H9 (cell line): ENCODE data around the gene CCDC60. TPM values are rescaled to one million over a fixed set of nuclear protein-coding genes. Genes with fewer than 3 reads are reported as not detected.

Experiments used
- DNase-seq: peaks from one replicate; pipeline ENCODE4 v3.0.0-alpha.2; 2017
- H2AFZ ChIP-seq: one replicate; pipeline ENCODE4 v1.6.1; 2013; ENCODE audit warnings: mild to moderate bottlenecking, low read length, control low read depth, moderate library complexity
- H2AK5ac ChIP-seq: 2 replicates; pipeline ENCODE4 v1.6.1; 2013; ENCODE audit warnings: low read length, control low read depth, mixed read lengths; ENCODE audit not compliant: insufficient read length
- H2BK120ac ChIP-seq: one replicate; pipeline ENCODE4 v1.6.1; 2013; ENCODE audit warnings: low read depth, mild to moderate bottlenecking, low read length, control low read depth, inconsistent platforms; ENCODE audit not compliant: poor library complexity, severe bottlenecking
- H2BK12ac ChIP-seq: 2 replicates; pipeline ENCODE4 v1.6.1; 2013; ENCODE audit warnings: low read length, control low read depth, mixed read lengths, low read depth; ENCODE audit not compliant: insufficient read length
- H2BK15ac ChIP-seq: 2 replicates; pipeline ENCODE4 v1.6.1; 2013; ENCODE audit warnings: low read depth, low read length, control low read depth
- H2BK20ac ChIP-seq: one replicate; pipeline ENCODE4 v1.6.1; 2013; ENCODE audit warnings: low read depth, mild to moderate bottlenecking, low read length, control low read depth, inconsistent platforms; ENCODE audit not compliant: poor library complexity, severe bottlenecking
- H2BK5ac ChIP-seq: 2 replicates; pipeline ENCODE4 v1.6.1; 2013; ENCODE audit warnings: low read length, control low read depth, mixed read lengths; ENCODE audit not compliant: insufficient read length
- H3K14ac ChIP-seq: 2 replicates; pipeline ENCODE4 v1.6.1; 2013; ENCODE audit warnings: low read length, control low read depth; ENCODE audit not compliant: insufficient read depth
- H3K18ac ChIP-seq: 2 replicates; pipeline ENCODE4 v1.6.1; 2013; ENCODE audit warnings: low read depth, mild to moderate bottlenecking, mixed read lengths, low read length, control low read depth; ENCODE audit not compliant: insufficient read length
- H3K23ac ChIP-seq: 2 replicates; pipeline ENCODE4 v1.6.1; 2013; ENCODE audit warnings: low read length, control low read depth, mixed read lengths, low read depth; ENCODE audit not compliant: insufficient read length
- H3K23me2 ChIP-seq: 2 replicates; pipeline ENCODE4 v1.6.1; 2013; ENCODE audit warnings: low read depth, mild to moderate bottlenecking, mixed read lengths, low read length, control low read depth; ENCODE audit not compliant: insufficient read length, poor library complexity, severe bottlenecking
- H3K27ac ChIP-seq: 2 replicates; pipeline ENCODE4 v1.5.1; 2013; ENCODE audit warnings: low read length, control low read depth, mixed read lengths, low read depth; ENCODE audit not compliant: insufficient read length
- H3K27me3 ChIP-seq: 2 replicates; pipeline ENCODE4 v1.6.1; 2013; ENCODE audit warnings: low read length, control low read depth, inconsistent platforms; ENCODE audit not compliant: insufficient read depth
- H3K4ac ChIP-seq: 2 replicates; pipeline ENCODE4 v1.6.1; 2013; ENCODE audit warnings: low read depth, mild to moderate bottlenecking, control low read depth, inconsistent platforms, low read length, moderate library complexity
- H3K4me1 ChIP-seq: 2 replicates; pipeline ENCODE4 v1.6.1; 2013; ENCODE audit warnings: low read length, control low read depth, inconsistent platforms; ENCODE audit not compliant: insufficient read depth
- H3K4me2 ChIP-seq: 2 replicates; pipeline ENCODE4 v1.6.1; 2013; ENCODE audit warnings: low read length, control low read depth, mixed read lengths; ENCODE audit not compliant: insufficient read length, insufficient read depth
- H3K56ac ChIP-seq: 2 replicates; pipeline ENCODE4 v1.6.1; 2013; ENCODE audit warnings: low read depth, mild to moderate bottlenecking, mixed read lengths, low read length, control low read depth; ENCODE audit not compliant: insufficient read length
- H3K79me1 ChIP-seq: 2 replicates; pipeline ENCODE4 v1.6.1; 2013; ENCODE audit warnings: low read depth, mild to moderate bottlenecking, moderate library complexity, low read length, control low read depth, inconsistent platforms; ENCODE audit not compliant: insufficient read depth, poor library complexity, severe bottlenecking
- H3K79me2 ChIP-seq: 2 replicates; pipeline ENCODE4 v1.6.1; 2013; ENCODE audit warnings: low read length, control low read depth, inconsistent platforms; ENCODE audit not compliant: insufficient read depth
- H3K9ac ChIP-seq: 2 replicates; pipeline ENCODE4 v1.6.1; 2013; ENCODE audit warnings: low read length, control low read depth, mixed read lengths; ENCODE audit not compliant: insufficient read length; ENCODE audit errors: extremely low read depth
- H3K9me3 ChIP-seq: one replicate; pipeline ENCODE4 v1.6.1; 2013; ENCODE audit warnings: low read depth, low read length, inconsistent platforms; ENCODE audit not compliant: control insufficient read depth
- H3T11ph ChIP-seq: one replicate; pipeline ENCODE4 v1.6.1; 2013; ENCODE audit warnings: mild to moderate bottlenecking, low read length, control low read depth, inconsistent platforms
- H4K20me1 ChIP-seq: one replicate; pipeline ENCODE4 v1.6.1; 2013; ENCODE audit not compliant: control insufficient read depth, insufficient read length, insufficient read depth
- H4K5ac ChIP-seq: 2 replicates; pipeline ENCODE4 v1.6.1; 2013; ENCODE audit warnings: low read depth, mild to moderate bottlenecking, mixed read lengths, low read length, control low read depth; ENCODE audit not compliant: insufficient read length
- H4K8ac ChIP-seq: replicated peaks from 2 replicates; pipeline ENCODE4 v1.6.1; 2013; ENCODE audit warnings: low read length, control low read depth, mixed read lengths, low read depth; ENCODE audit not compliant: insufficient read length
- H4K91ac ChIP-seq: 2 replicates; pipeline ENCODE4 v1.6.1; 2013; ENCODE audit warnings: low read depth, mild to moderate bottlenecking, moderate library complexity, mixed read lengths, low read length, control low read depth; ENCODE audit not compliant: insufficient read length
- H3K27ac Mint-ChIP-seq, 3 experiments: 2 replicates in 2 of 3; 3 replicates in 1 of 3; pipeline ENCODE4 v1.8.0; 2020 to 2021; ENCODE audit warnings: mixed read lengths in 3 of 3, mild to moderate bottlenecking in 1 of 3, moderate library complexity in 1 of 3
- H3K27me3 Mint-ChIP-seq: 2 replicates; pipeline ENCODE4 v1.8.0; 2021; ENCODE audit warnings: low read depth, mild to moderate bottlenecking, moderate library complexity, mixed read lengths
- H3K36me3 Mint-ChIP-seq, 3 experiments: 2 replicates in 2 of 3; 3 replicates in 1 of 3; pipeline ENCODE4 v1.8.0; 2020 to 2021; ENCODE audit warnings: low read depth in 3 of 3, mixed read lengths in 3 of 3; ENCODE audit not compliant: insufficient read depth in 1 of 3
- H3K4me1 Mint-ChIP-seq, 2 experiments: 2 replicates each; pipeline ENCODE4 v1.8.0; 2020; ENCODE audit warnings: mixed read lengths in 2 of 2
- H3K4me3 Mint-ChIP-seq, 2 experiments: 2 replicates in 1 of 2; 3 replicates in 1 of 2; pipeline ENCODE4 v1.8.0; 2020 to 2021; ENCODE audit warnings: mild to moderate bottlenecking in 2 of 2, mixed read lengths in 2 of 2, moderate library complexity in 1 of 2
- H3K9me3 Mint-ChIP-seq, 2 experiments: 2 replicates in 1 of 2; 3 replicates in 1 of 2; pipeline ENCODE4 v1.8.0; 2020; ENCODE audit warnings: mild to moderate bottlenecking in 2 of 2, mixed read lengths in 2 of 2, moderate library complexity in 1 of 2
- WGBS: extraction: QIAGEN DNeasy Blood & Tissue Kit; methylation state at CpG from one replicate; pipeline ENCODE4 v1.1.7; 2013; ENCODE audit warnings: missing lambda C conversion rate, low lambda C conversion rate, mixed read lengths; ENCODE audit not compliant: insufficient read length; ENCODE audit errors: extremely low coverage; 5-methylcytosine and 5-hydroxymethylcytosine counted together
- total RNA-seq: library from RNA; stranded (reverse); gene quantifications from 2 replicates; pipeline ENCODE4 v1.2.1, GENCODE V29; 2021
- TF ChIP-seq, protein P1 (sequence below): fragments of 200-600 bp; sonication (generic); conservative IDR thresholded peaks from 3 replicates; pipeline ENCODE4 v1.8.0; 2021; ENCODE audit warnings: antibody characterized with exemption, mild to moderate bottlenecking

Gene CCDC60
- total RNA-seq, 1 experiment from 2014 or later = 0.44 TPM

DNA sequence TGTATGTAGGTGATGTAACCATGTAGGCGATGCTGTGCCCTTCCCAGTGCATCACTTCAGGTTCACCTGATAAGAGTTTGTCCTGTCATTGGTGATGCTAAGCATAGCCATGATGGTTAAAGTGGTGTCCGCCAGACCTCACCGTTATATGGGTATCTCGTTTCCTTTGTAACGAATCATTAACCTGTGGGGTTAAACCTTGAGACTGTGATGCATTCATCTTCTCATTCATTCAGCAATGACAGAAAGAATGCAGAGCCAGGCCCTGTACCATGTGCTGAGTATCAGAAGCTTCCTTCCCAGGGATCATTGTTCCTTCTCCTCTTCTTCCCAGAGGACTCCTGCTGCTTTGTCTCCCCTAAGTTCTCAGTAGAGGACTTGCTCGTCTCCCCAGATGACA is 84.9 kb downstream of the CCDC60 start:
- no peak overlapping the region for H3K4me3 Mint-ChIP-seq
- peaks cover 0 to 2% (median 0%) of the 10 kb centered on the region in 3 experiments; a peak in 1 of 7 replicates for H3K36me3 Mint-ChIP-seq
- H2BK20ac ChIP-seq = no peak overlapping the region
- no peak overlapping the region for H2BK12ac ChIP-seq
- no peak overlapping the region for H2BK15ac ChIP-seq
- no peak overlapping the region for H2BK5ac ChIP-seq
- no peak overlapping the region for H3K14ac ChIP-seq
- no peak overlapping the region for H3T11ph ChIP-seq
- H3K9ac ChIP-seq = no peak overlapping the region
- DNase-seq = no peak
- peaks cover 16% of the 10 kb centered on the region for H3K27me3 Mint-ChIP-seq
- no CpG with 5 or more reads among the region's 6 CpGs for WGBS
- no peak overlapping the region for H4K5ac ChIP-seq
- H2BK120ac ChIP-seq = no peak overlapping the region
- no peaks in the 10 kb centered on the region for H3K27me3 ChIP-seq
- H3K18ac ChIP-seq = no peak overlapping the region
- H3K4me2 ChIP-seq = no peak overlapping the region
- no peak overlapping the region for H2AK5ac ChIP-seq
- no peak overlapping the region for H3K23ac ChIP-seq
- no peaks in the 10 kb centered on the region for H3K23me2 ChIP-seq
- no peak overlapping the region for H3K4ac ChIP-seq
- H4K8ac ChIP-seq = no peak overlapping the region
- no peak overlapping the region for H2AFZ ChIP-seq
- H3K27ac Mint-ChIP-seq = no peak overlapping the region
- H4K20me1 ChIP-seq = no peaks in the 10 kb centered on the region
- H3K56ac ChIP-seq = no peak overlapping the region
- H3K9me3 Mint-ChIP-seq = peaks cover 0 to 4% of the 10 kb centered on the region in 2 experiments; a peak in 2 of 5 replicates
- H3K79me2 ChIP-seq = no peaks in the 10 kb centered on the region
- TF ChIP-seq, protein P1, sequence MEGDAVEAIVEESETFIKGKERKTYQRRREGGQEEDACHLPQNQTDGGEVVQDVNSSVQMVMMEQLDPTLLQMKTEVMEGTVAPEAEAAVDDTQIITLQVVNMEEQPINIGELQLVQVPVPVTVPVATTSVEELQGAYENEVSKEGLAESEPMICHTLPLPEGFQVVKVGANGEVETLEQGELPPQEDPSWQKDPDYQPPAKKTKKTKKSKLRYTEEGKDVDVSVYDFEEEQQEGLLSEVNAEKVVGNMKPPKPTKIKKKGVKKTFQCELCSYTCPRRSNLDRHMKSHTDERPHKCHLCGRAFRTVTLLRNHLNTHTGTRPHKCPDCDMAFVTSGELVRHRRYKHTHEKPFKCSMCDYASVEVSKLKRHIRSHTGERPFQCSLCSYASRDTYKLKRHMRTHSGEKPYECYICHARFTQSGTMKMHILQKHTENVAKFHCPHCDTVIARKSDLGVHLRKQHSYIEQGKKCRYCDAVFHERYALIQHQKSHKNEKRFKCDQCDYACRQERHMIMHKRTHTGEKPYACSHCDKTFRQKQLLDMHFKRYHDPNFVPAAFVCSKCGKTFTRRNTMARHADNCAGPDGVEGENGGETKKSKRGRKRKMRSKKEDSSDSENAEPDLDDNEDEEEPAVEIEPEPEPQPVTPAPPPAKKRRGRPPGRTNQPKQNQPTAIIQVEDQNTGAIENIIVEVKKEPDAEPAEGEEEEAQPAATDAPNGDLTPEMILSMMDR = no peak
- no peak overlapping the region for H4K91ac ChIP-seq
- H3K79me1 ChIP-seq = no peaks in the 10 kb centered on the region
- no peaks in the 10 kb centered on the region for H3K9me3 ChIP-seq
- peaks cover 4 to 6% of the 10 kb centered on the region in 2 experiments for H3K4me1 Mint-ChIP-seq
- no peak overlapping the region for H3K27ac ChIP-seq
- no peaks in the 10 kb centered on the region; the same call in 1 of the 2 replicates for H3K4me1 ChIP-seq
